Measurements from ENCODE around the gene MYH9. TPM values are rescaled to one million over a fixed set of nuclear protein-coding genes. Genes with fewer than 3 reads are reported as not detected.
"Not testable (repeated sequence)": the region's sequence is repeated elsewhere in the genome, so short reads cannot be mapped to it uniquely, and the experiment has no call there.

Gene MYH9
- total and polyA plus RNA-seq, 2 experiments from 2014 or later, result 58.4 to 233 TPM

GRCh38 chr22:36424901-36425579, 37.3 kb upstream of the MYH9 start (continued):
- TF ChIP-seq ZNF462 (CRISPR knock-in tag; IDR thresholded peaks at IDR 0.05) (no peak), ZNF114 (CRISPR knock-in tag; IDR thresholded peaks at IDR 0.05) (no peak), CREB1 (CRISPR knock-in tag; IDR thresholded peaks at IDR 0.05; ENCODE audit: low read depth) (no peak)

DNA sequence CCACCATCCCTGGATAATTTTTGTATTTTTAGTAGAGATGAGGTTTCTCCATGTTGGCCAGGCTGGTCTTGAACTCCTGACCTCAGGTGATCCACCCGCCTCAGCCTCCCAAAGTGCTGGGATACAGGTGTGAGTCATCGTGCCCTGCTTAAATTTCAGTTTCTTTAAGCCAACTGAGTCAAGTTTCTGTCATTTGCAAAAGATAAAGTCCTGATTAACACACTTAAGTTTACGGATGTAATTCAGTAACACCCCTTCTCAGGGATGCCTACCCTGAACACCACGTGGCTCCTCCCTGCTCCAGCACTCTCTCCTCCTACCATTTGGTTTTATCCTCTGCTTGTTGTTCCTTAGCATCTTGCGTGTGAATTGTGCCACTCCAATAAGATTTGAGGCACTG, 36.7 kb upstream of the MYH9 start:
- not testable (repeated sequence) for H2AFZ ChIP-seq; H3K4me1 ChIP-seq (ENCODE audit: insufficient read depth); H3K27ac ChIP-seq (ENCODE audit: low read depth); H3K79me2 ChIP-seq (replicated peaks; ENCODE audit: insufficient read depth); H3K9me2 ChIP-seq (ENCODE audit: insufficient read depth); H3K27me3 Mint-ChIP-seq (ENCODE audit: insufficient read depth, low read depth, poor library complexity); H3K4me2 ChIP-seq; ATAC-seq; H3K27ac Mint-ChIP-seq; H3K36me3 Mint-ChIP-seq (ENCODE audit: low read depth); H3K9me3 Mint-ChIP-seq; H3K36me3 ChIP-seq (ENCODE audit: insufficient read depth); H3K27me3 ChIP-seq (ENCODE audit: insufficient read depth); H4K20me1 ChIP-seq (replicated peaks; ENCODE audit: insufficient read depth); H3F3A ChIP-seq (replicated peaks; ENCODE audit: low read depth); H3K4me3 Mint-ChIP-seq; DNase-seq (ENCODE audit: low spot score); H3K4me3 ChIP-seq
- peaks cover 13% of the 10 kb centered on the region for H3K4me1 Mint-ChIP-seq
